Measurements from ENCODE around the gene CFAP97D2. TPM values are rescaled to one million over a fixed set of nuclear protein-coding genes. Genes with fewer than 3 reads are reported as not detected.

CFAP97D2 gene
- total and polyA plus RNA-seq, 5 experiments from 2014 or later, result 1.5 to 4.8 (median 2.6) TPM

GRCh38 chr13:114226699-114227323 lies 47.8 kb downstream of the CFAP97D2 start:
- DNase-seq (peak; percentile 69 to 89 (median 80)), ATAC-seq (peak; percentile 81 to 87)
- H3K36me3 Mint-ChIP-seq, result no peaks in the 10 kb centered on the region
- POLR2A ChIA-PET, result interaction anchor here (0.9 to 4.1 kb wide), 17 partner anchors 13 to 117 kb away, joined by 3 to 25 read pairs (median 4); partner anchors contain the start of gene RASA3
- H3K27me3 Mint-ChIP-seq, result peaks cover 0 to 7% (median 4%) of the 10 kb centered on the region in 5 donors
- H3K9me3 Mint-ChIP-seq, result no peaks in the 10 kb centered on the region
- H3K4me1 Mint-ChIP-seq, result peaks cover 20 to 49% (median 49%) of the 10 kb centered on the region in 4 donors
- peak overlapping the region; percentile 78 to 95 (median 88) for H3K27ac Mint-ChIP-seq
- peak overlapping the region; percentile 7 to 76 (median 58) for H3K4me3 Mint-ChIP-seq

DNA sequence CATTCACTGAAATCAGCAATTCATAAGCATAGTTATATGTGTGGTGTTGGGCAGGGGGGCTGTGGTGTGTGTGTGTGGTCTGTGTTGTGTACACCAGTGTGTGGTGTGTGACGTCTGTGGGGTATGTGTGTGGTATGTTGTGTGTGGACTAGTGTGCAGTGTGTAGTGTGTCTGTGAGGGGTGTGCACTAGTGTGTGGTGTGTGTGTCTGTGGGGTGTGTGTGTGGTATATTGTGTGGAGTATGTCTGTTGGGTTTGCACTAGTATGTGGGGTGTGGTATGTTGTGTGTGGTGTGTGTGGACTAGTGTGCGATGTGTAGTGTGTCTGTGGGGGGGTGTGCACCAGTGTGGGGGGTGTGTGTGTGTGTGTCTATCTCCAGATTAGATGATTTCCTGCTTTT lies 48.5 kb downstream of the CFAP97D2 start:
- H3K9me3 Mint-ChIP-seq, result no peaks in the 10 kb centered on the region
- POLR2A ChIA-PET, result interaction anchor here (0.9 to 4.1 kb wide), 4 partner anchors 85 to 212 kb away, joined by 3 to 25 read pairs (median 8); no protein-coding TSS in a partner anchor
- peak overlapping the region in 1 of 10 donors; percentile 13 for H3K4me3 Mint-ChIP-seq
- DNase-seq (no peak), ATAC-seq (no peak)
- peaks cover 17 to 42% (median 41%) of the 10 kb centered on the region in 4 donors for H3K4me1 Mint-ChIP-seq
- peak overlapping the region in 5 of 10 donors; percentile 3 to 91 (median 46) for H3K27ac Mint-ChIP-seq
- H3K36me3 Mint-ChIP-seq, result no peaks in the 10 kb centered on the region
- peaks cover 0 to 7% (median 4%) of the 10 kb centered on the region in 5 donors for H3K27me3 Mint-ChIP-seq

GRCh38 chr13:114228176-114228575 lies 49.1 kb downstream of the CFAP97D2 start:
- H3K27me3 Mint-ChIP-seq, result peaks cover 0 to 7% (median 4%) of the 10 kb centered on the region in 5 donors
- H3K27ac Mint-ChIP-seq, result peak overlapping the region in 3 of 10 donors; percentile 18 to 53 (median 31)
- H3K36me3 Mint-ChIP-seq, result no peaks in the 10 kb centered on the region
- H3K4me1 Mint-ChIP-seq, result peaks cover 15 to 38% (median 37%) of the 10 kb centered on the region in 4 donors
- ATAC-seq, result no peak
- POLR2A ChIA-PET, result interaction anchor here (0.8 to 4.1 kb wide), 6 partner anchors 9 to 213 kb away, joined by 3 to 25 read pairs (median 3); no protein-coding TSS in a partner anchor
- DNase-seq, result no peak
- no peaks in the 10 kb centered on the region for H3K9me3 Mint-ChIP-seq
- no peak overlapping the region for H3K4me3 Mint-ChIP-seq

- POLR2A ChIA-PET, result interaction anchor here (4.1 kb wide), 1 partner anchor 118 kb away, joined by 25 read pairs; no protein-coding TSS in a partner anchor
- no peak overlapping the region for H3K27ac Mint-ChIP-seq
- H3K36me3 Mint-ChIP-seq, result no peaks in the 10 kb centered on the region
- peaks cover 17 to 36% (median 31%) of the 10 kb centered on the region in 4 donors for H3K4me1 Mint-ChIP-seq
- DNase-seq, result no peak
- H3K27me3 Mint-ChIP-seq, result peaks cover 0 to 7% (median 4%) of the 10 kb centered on the region in 5 donors
- H3K9me3 Mint-ChIP-seq, result no peaks in the 10 kb centered on the region
- no peak for ATAC-seq
- H3K4me3 Mint-ChIP-seq, result no peak overlapping the region
Observed at GRCh38 chr13:114229506-114229905, 50.4 kb downstream of the CFAP97D2 start.

DNA sequence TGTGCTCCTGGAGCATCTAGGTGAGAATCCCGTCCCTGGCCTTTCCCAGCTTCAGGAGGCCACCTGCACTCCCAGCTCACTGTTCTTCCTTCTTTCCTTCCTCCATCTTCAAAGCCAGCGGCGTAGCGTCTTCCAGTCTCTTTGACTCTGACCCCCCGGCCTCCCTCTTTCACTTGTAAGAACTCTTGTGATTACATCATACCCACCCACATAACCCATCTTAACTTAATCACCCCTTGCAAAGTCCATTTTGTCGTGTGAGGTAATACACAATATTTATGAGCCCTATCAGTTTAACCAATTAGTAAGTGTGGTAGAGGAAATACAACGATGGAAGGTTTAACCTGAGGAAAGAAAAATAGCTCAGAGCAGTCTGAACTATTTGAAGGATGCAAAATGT lies 51.1 kb downstream of the CFAP97D2 start:
- peaks cover 0 to 7% (median 4%) of the 10 kb centered on the region in 5 donors for H3K27me3 Mint-ChIP-seq
- ATAC-seq (no peak), DNase-seq (no peak)
- H3K9me3 Mint-ChIP-seq, result no peaks in the 10 kb centered on the region
- POLR2A ChIA-PET, result interaction anchor here (1.1 kb wide), 1 partner anchor 87 kb away, joined by 3 read pairs; no protein-coding TSS in a partner anchor
- H3K4me3 Mint-ChIP-seq, result no peak overlapping the region
- H3K4me1 Mint-ChIP-seq, result peaks cover 14 to 35% (median 27%) of the 10 kb centered on the region in 4 donors
- H3K27ac Mint-ChIP-seq, result no peak overlapping the region
- H3K36me3 Mint-ChIP-seq, result no peaks in the 10 kb centered on the region

DNA sequence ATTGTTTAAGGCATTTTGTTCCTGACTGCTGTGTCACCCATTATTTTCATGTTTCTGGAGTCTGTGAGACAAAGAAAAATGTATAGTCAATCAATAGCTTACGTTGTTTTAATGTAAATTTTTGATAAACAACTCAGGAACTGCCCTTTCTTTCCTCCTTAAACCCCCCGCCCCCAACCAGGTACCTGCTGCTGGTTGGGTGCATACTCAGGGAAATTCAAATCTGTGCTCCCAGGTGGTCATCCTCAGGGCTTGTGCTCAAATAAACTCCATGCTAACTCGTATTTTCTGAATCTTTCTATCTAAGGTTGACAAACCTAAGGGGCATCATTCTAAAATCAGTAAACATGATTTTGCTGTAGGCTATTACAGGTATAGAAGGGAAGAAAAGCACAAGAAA lies 51.5 kb downstream of the CFAP97D2 start:
- ATAC-seq, result no peak
- H3K4me3 Mint-ChIP-seq, result no peak overlapping the region
- no peaks in the 10 kb centered on the region for H3K9me3 Mint-ChIP-seq
- peaks cover 0 to 7% (median 4%) of the 10 kb centered on the region in 5 donors for H3K27me3 Mint-ChIP-seq
- no peak for DNase-seq
- peaks cover 15 to 35% (median 30%) of the 10 kb centered on the region in 4 donors for H3K4me1 Mint-ChIP-seq
- peak overlapping the region in 2 of 10 donors; percentile 11 to 22 for H3K27ac Mint-ChIP-seq
- POLR2A ChIA-PET, result interaction anchor here (1.1 kb wide), 1 partner anchor 88 kb away, joined by 3 read pairs; no protein-coding TSS in a partner anchor
- no peaks in the 10 kb centered on the region for H3K36me3 Mint-ChIP-seq

- POLR2A ChIA-PET, result no interaction called here
- peak overlapping the region in 1 of 10 donors; percentile 22 for H3K27ac Mint-ChIP-seq
- H3K27me3 Mint-ChIP-seq, result peaks cover 0 to 7% (median 4%) of the 10 kb centered on the region in 5 donors
- no peak for ATAC-seq
- H3K4me3 Mint-ChIP-seq, result no peak overlapping the region
- no peak for DNase-seq
- H3K36me3 Mint-ChIP-seq, result peaks cover 0 to 4% (median 0%) of the 10 kb centered on the region in 3 donors
- peaks cover 16 to 29% (median 26%) of the 10 kb centered on the region in 4 donors for H3K4me1 Mint-ChIP-seq
- no peaks in the 10 kb centered on the region for H3K9me3 Mint-ChIP-seq
Observed at GRCh38 chr13:114231886-114232285, 52.8 kb downstream of the CFAP97D2 start.

DNA sequence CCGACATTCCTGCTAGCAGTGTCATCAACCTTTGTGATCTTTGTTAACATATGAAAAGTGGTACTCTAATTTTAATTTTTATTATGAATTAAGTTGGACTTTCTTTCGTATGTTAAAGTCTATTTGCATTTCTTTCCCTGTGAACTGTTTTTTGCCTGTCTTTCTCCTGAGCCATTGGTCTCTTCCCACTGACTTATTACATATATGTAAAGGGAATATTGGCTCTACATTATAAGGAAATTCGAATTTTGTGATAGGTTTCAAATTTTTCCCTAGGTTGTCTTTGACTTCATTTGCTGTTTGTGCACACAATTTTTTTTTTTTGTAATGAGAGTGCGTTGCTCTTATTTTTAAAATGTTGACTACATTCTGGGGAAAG lies 55.2 kb downstream of the CFAP97D2 start:
- H3K9me3 Mint-ChIP-seq, result no peaks in the 10 kb centered on the region
- peaks cover 0 to 7% (median 4%) of the 10 kb centered on the region in 5 donors for H3K27me3 Mint-ChIP-seq
- DNase-seq (no peak), ATAC-seq (no peak)
- peak overlapping the region; percentile 81 to 92 (median 90) for H3K4me3 Mint-ChIP-seq
- POLR2A ChIA-PET, result interaction anchor here (1.3 to 3.3 kb wide), 2 partner anchors 47 to 90 kb away, joined by 3 to 12 read pairs; partner anchors contain the start of gene UPF3A
- peaks cover 8 to 23% (median 10%) of the 10 kb centered on the region in 3 donors for H3K36me3 Mint-ChIP-seq
- peak overlapping the region; percentile 79 to 95 (median 89) for H3K27ac Mint-ChIP-seq
- peaks cover 17 to 30% (median 25%) of the 10 kb centered on the region in 4 donors for H3K4me1 Mint-ChIP-seq

GRCh38 chr13:114234645-114235421 lies 55.8 kb downstream of the CFAP97D2 start, which contains the start of gene CDC16:
Gene CDC16 (plus strand): TSS chr13:114234897. CDS start chr13:114235085, 188 bp downstream.
- peak; percentile 47 to 88 (median 74) for DNase-seq
- Mint-ChIP-seq H3K36me3 (peaks cover 10 to 29% (median 11%) of the 10 kb centered on the region in 3 donors), H3K9me3 (no peaks in the 10 kb centered on the region), H3K4me1 (peaks cover 17 to 32% (median 26%) of the 10 kb centered on the region in 4 donors), H3K27ac (peak within 1 kb of the TSS; percentile 79 to 95 (median 90)), H3K4me3 (peak within 1 kb of the TSS; percentile 81 to 92 (median 90)), H3K27me3 (peaks cover 0 to 7% (median 4%) of the 10 kb centered on the region in 5 donors)
- POLR2A ChIA-PET, result interaction anchor here (0.5 to 3.3 kb wide), 8 partner anchors 44 to 390 kb away, joined by 3 to 12 read pairs (median 4); partner anchors contain the start of gene UPF3A
- ATAC-seq, result peak; percentile 87

- no peak for DNase-seq
- POLR2A ChIA-PET, result interaction anchor here (0.6 to 3.3 kb wide), 8 partner anchors 43 to 125 kb away, joined by 3 to 12 read pairs (median 4); partner anchors contain the start of gene UPF3A
- no peak for ATAC-seq
- peaks cover 0 to 4% (median 0%) of the 10 kb centered on the region in 5 donors for H3K27me3 Mint-ChIP-seq
- peaks cover 10 to 38% (median 11%) of the 10 kb centered on the region in 3 donors for H3K36me3 Mint-ChIP-seq
- H3K4me1 Mint-ChIP-seq, result peaks cover 14 to 32% (median 26%) of the 10 kb centered on the region in 4 donors
- H3K4me3 Mint-ChIP-seq, result peak overlapping the region; percentile 81 to 92 (median 90)
- no peaks in the 10 kb centered on the region for H3K9me3 Mint-ChIP-seq
- peak overlapping the region in 9 of 10 donors; percentile 60 to 92 (median 85) for H3K27ac Mint-ChIP-seq
Observed at GRCh38 chr13:114235697-114236096, 56.6 kb downstream of the CFAP97D2 start.

- Mint-ChIP-seq H3K27ac (peak overlapping the region in 6 of 10 donors; percentile 12 to 92 (median 70)), H3K4me1 (peaks cover 14 to 33% (median 26%) of the 10 kb centered on the region in 4 donors), H3K9me3 (no peaks in the 10 kb centered on the region), H3K27me3 (peaks cover 0 to 3% (median 0%) of the 10 kb centered on the region in 5 donors), H3K4me3 (peak overlapping the region; percentile 81 to 92 (median 90)), H3K36me3 (peaks cover 10 to 43% (median 12%) of the 10 kb centered on the region in 3 donors)
- POLR2A ChIA-PET, result interaction anchor here (1.0 to 3.3 kb wide), 5 partner anchors 41 to 125 kb away, joined by 3 to 12 read pairs (median 5); partner anchors contain the start of gene UPF3A
- no peak for ATAC-seq
- DNase-seq, result no peak
Observed at GRCh38 chr13:114236227-114236626, 57.2 kb downstream of the CFAP97D2 start.
